NT2/D1 (cell line): ENCODE results near the gene CAMTA1.

Experiments
- YY1 ChIP-seq: IDR thresholded peaks from 2 replicates; pipeline ENCODE4 v1.6.1; 2011; ENCODE audit not compliant: insufficient read length, insufficient read depth
- ZNF274 ChIP-seq: IDR thresholded peaks from 2 replicates; pipeline ENCODE4 v1.6.1; 2011; ENCODE audit warnings: mild to moderate bottlenecking, low read depth, low read length

DNA sequence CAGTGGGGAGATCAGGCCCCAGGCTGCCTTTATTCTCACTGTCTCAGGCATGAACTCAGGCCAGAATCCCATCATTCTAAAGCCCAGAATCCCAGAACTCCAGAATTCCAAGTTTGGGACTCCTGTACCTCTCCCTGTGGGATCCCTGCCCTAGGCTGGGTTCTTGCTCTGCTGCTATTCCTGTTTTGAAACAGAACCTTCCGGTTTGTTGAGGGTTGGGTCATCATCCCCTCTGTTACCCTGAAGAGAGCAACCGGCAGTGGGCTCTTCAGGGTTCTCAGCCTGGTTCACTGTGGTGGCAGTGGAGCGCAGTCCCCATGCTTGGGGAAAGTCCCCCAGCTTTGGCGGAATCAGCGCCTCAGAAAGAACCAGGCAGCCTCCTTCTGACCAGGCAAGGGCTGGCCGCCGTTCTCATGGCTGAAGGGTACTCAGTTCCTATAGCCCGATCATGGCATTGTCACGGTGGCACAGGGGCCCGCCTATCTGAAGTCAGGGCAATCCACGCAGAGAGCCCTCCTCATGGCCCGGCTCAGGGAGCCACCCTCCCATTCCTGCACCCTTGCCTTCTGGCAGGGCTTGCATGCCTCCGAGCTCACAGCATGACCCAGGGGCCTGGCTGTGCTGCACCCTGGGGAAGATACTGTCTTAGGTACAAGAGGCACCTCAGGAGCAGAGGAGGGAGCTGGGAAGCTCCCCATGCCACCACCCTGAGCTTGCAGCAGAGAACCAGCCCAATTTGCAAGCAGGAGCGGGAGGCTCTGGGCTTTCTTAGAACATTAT, 650.2 kb downstream of the CAMTA1 start:
- TF ChIP-seq YY1 (no peak), ZNF274 (no peak)
